GM12892 (cell line): ENCODE measurements around the gene PHF20.

Experiments used
- POLR2A ChIP-seq: IDR thresholded peaks from 2 replicates; pipeline ENCODE4 v1.6.1; 2011; ENCODE audit warnings: low read depth, low read length, control low read depth
- POLR2AphosphoS5 ChIP-seq: IDR thresholded peaks from 2 replicates; pipeline ENCODE4 v1.6.1; 2011; ENCODE audit warnings: low read depth, low read length, control low read depth
- TAF1 ChIP-seq: IDR thresholded peaks from 2 replicates; pipeline ENCODE4 v1.6.1; 2011; ENCODE audit warnings: low read depth, mild to moderate bottlenecking, control low read depth, low read length, borderline replicate concordance

DNA sequence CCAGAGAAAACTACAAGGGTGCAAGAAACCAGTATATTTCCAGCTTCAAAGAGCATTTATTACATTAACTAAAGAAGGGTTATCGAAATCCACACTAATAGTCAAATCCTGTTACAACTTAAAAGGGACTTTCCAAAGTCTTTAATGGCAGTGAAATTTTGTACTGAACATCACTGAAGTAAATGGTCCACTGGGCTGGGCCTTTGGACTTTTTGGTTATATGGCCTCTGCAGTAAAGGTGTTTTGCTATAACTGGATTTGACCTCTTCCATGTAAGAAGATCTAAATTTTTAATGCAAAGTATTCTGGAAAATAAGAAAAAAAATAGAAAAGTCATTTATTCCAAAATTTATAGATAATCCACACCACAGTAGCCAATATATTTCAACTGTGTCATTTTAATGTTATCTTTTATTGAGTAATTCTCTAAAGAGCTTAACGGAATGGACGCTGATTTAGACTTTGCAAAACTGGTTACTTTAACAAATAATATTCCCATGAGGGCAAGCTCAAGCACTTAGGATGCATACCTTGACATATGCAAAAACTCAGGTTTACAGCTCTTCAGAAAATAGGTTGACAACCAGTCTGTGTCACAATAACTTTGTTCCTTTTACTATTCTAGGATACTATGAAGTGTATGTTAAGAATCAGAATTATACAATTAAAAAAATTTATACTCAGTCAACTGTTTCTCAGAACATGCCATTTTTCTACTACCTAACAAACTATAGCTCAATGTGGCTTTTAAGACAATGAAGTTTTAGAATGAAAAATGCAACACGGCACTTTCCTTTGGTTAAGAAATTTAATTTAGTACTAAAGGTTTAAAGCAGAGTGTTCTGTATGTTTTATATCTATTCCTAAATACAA, 36.8 kb upstream of the PHF20 start:
- TF ChIP-seq POLR2A (no peak), POLR2AphosphoS5 (no peak), TAF1 (no peak)
